A549 (cell line): Measurements from ENCODE around the gene SERINC3. TPM values are rescaled to one million over a fixed set of nuclear protein-coding genes. Genes with fewer than 3 reads are reported as not detected.

Experiments
- ATAC-seq, 2 experiments: fragments of 200-7000 bp in 1 of 2; fragments of >200 bp in 1 of 2; cut with Nextera tagmentation in 1 of 2; cut with Tn5 transposase in 1 of 2; 3 replicates each; pipeline versions ENCODE4 v1.8.0 to v1.9.1; 2018 to 2020; ENCODE audit warnings: mild to moderate bottlenecking in 1 of 2, moderate library complexity in 1 of 2
- CTCF ChIA-PET: fragments of 300-600 bp; sonication (Branson Sonifier 250); formaldehyde crosslinking; extraction: SDS; loops from one replicate; lab custom pipeline; 2021; ENCODE audit warnings: antibody characterized with exemption, inconsistent platforms; lab: Yijun Ruan, JAX
- POLR2A ChIA-PET: fragments of 350-600 bp; formaldehyde crosslinking; extraction: SDS; loops from one replicate; lab custom pipeline; 2021; ENCODE audit warnings: antibody characterized with exemption, inconsistent platforms; lab: Yijun Ruan, JAX
- DNase-seq, 2 experiments: peaks; one replicate each; pipeline versions ENCODE4 v3.0.0 to v3.0.0-alpha.2; 2011 to 2016; ENCODE audit warnings: low read depth in 1 of 2, low spot score in 1 of 2
- FAIRE-seq: peaks from 2 replicates; lab custom pipeline; 2011; peaks lifted over from hg19 to GRCh38; lab: Jason Lieb, UNC
- H3K27ac ChIP-seq, 2 experiments: fragments of >200 bp; sonication (Bioruptor Twin); formaldehyde crosslinking; 3 replicates each; pipeline ENCODE4 v1.5.1; 2016 to 2017
- H3K4me1 ChIP-seq: fragments of >200 bp; sonication (Bioruptor Twin); formaldehyde crosslinking; 3 replicates; pipeline ENCODE4 v1.6.1; 2016
- H3K4me2 ChIP-seq: fragments of >200 bp; sonication (Bioruptor Twin); formaldehyde crosslinking; 3 replicates; pipeline ENCODE4 v1.6.1; 2016
- H3K4me3 ChIP-seq: fragments of >200 bp; sonication (Bioruptor Twin); formaldehyde crosslinking; 3 replicates; pipeline ENCODE4 v1.5.1; 2016
- H3K9me3 ChIP-seq: fragments of >200 bp; sonication (Bioruptor Twin); formaldehyde crosslinking; 3 replicates; pipeline ENCODE4 v1.6.1; 2016
- BHLHE40 ChIP-seq: IDR thresholded peaks from 2 replicates; pipeline ENCODE4 v1.6.1; 2012; ENCODE audit warnings: low read depth, low read length, inconsistent platforms
- CBX2 ChIP-seq: fragments of 200-600 bp; sonication (generic); IDR thresholded peaks from 2 replicates; pipeline ENCODE4 v1.6.1; 2016; ENCODE audit warnings: low read depth, mild to moderate bottlenecking, borderline replicate concordance
- CEBPB ChIP-seq, 2 experiments: fragments of >200 bp in 1 of 2; sonication (Bioruptor Twin) in 1 of 2; formaldehyde crosslinking in 1 of 2; IDR thresholded peaks; 2 replicates each; pipeline ENCODE4 v1.6.1; 2012 to 2016
- CHD2 ChIP-seq: fragments of 150-350 bp; IDR thresholded peaks from 2 replicates; pipeline ENCODE4 v1.6.1; 2014; ENCODE audit warnings: low read length; ENCODE audit not compliant: partially characterized antibody
- CHD4 ChIP-seq: fragments of 200-600 bp; sonication (generic); IDR thresholded peaks from 2 replicates; pipeline ENCODE4 v1.6.1; 2016; ENCODE audit warnings: antibody characterized with exemption, mild to moderate bottlenecking, borderline replicate concordance
- EHF ChIP-seq: fragments of 250-450 bp; sonication (Bioruptor Pico); IDR thresholded peaks from 2 replicates; pipeline ENCODE4 v1.5.0; 2020; ENCODE audit warnings: mild to moderate bottlenecking
- EHMT2 ChIP-seq: fragments of 200-600 bp; sonication (generic); IDR thresholded peaks from 2 replicates; pipeline ENCODE4 v1.6.1; 2016; ENCODE audit warnings: antibody characterized with exemption, low read depth, mild to moderate bottlenecking, moderate library complexity
- ESRRA ChIP-seq: fragments of 150-350 bp; IDR thresholded peaks from 2 replicates; pipeline ENCODE4 v1.6.1; 2014; ENCODE audit warnings: mild to moderate bottlenecking, low read length, borderline replicate concordance
- FOSL2 ChIP-seq, 2 experiments: fragments of 450-650 bp in 1 of 2; fragments of >200 bp in 1 of 2; sonication (Bioruptor Twin) in 1 of 2; formaldehyde crosslinking; IDR thresholded peaks; 2 replicates each; pipeline versions ENCODE4 v1.5.0 to v1.6.1; 2016 to 2020; ENCODE audit warnings: mild to moderate bottlenecking in 1 of 2, moderate library complexity in 1 of 2
- FOXS1 ChIP-seq: fragments of 250-450 bp; sonication (Bioruptor Pico); IDR thresholded peaks from 2 replicates; pipeline ENCODE4 v1.5.0; 2020; ENCODE audit warnings: mild to moderate bottlenecking, moderate library complexity
- HDAC2 ChIP-seq: fragments of 200-600 bp; sonication (generic); IDR thresholded peaks from 2 replicates; pipeline ENCODE4 v1.6.1; 2016
- HES2 ChIP-seq: fragments of >200 bp; sonication (Bioruptor Twin); formaldehyde crosslinking; IDR thresholded peaks from 2 replicates; pipeline ENCODE4 v1.6.1; 2016
- HEYL ChIP-seq: fragments of 250-450 bp; sonication (Bioruptor Pico); IDR thresholded peaks from 2 replicates; pipeline ENCODE4 v1.8.0; 2021; ENCODE audit warnings: mild to moderate bottlenecking, moderate library complexity
- HMGXB4 ChIP-seq: fragments of 250-450 bp; sonication (Bioruptor Pico); IDR thresholded peaks from 2 replicates; pipeline ENCODE4 v1.5.0; 2021; ENCODE audit warnings: mild to moderate bottlenecking, moderate library complexity, borderline replicate concordance
- HOXA7 ChIP-seq: fragments of 250-450 bp; sonication (Bioruptor Pico); IDR thresholded peaks from 2 replicates; pipeline ENCODE4 v1.5.0; 2020; ENCODE audit warnings: mild to moderate bottlenecking, moderate library complexity
- HOXB13 ChIP-seq: fragments of 250-450 bp; sonication (Bioruptor Pico); IDR thresholded peaks from 2 replicates; pipeline ENCODE4 v1.5.0; 2020; ENCODE audit warnings: low read depth, mild to moderate bottlenecking, moderate library complexity
- JUN ChIP-seq, 2 experiments: fragments of >200 bp; sonication (Bioruptor Twin); formaldehyde crosslinking; IDR thresholded peaks; 2 replicates in 1 of 2; 3 replicates in 1 of 2; pipeline ENCODE4 v1.6.1; 2016 to 2017
- KDM5A ChIP-seq: fragments of 200-600 bp; sonication (generic); IDR thresholded peaks from 2 replicates; pipeline ENCODE4 v1.6.1; 2016; ENCODE audit warnings: antibody characterized with exemption, mild to moderate bottlenecking
- MAFK ChIP-seq: fragments of 450-650 bp; IDR thresholded peaks from 2 replicates; pipeline ENCODE4 v1.6.1; 2014; ENCODE audit not compliant: partially characterized antibody
- MAZ ChIP-seq: fragments of 150-350 bp; IDR thresholded peaks from 2 replicates; pipeline ENCODE4 v1.6.1; 2014; ENCODE audit warnings: antibody characterized with exemption, low read depth, low read length, borderline replicate concordance
- NPAS2 ChIP-seq: fragments of 250-450 bp; sonication (Bioruptor Pico); IDR thresholded peaks from 2 replicates; pipeline ENCODE4 v1.8.0; 2022; ENCODE audit warnings: mild to moderate bottlenecking, moderate library complexity, borderline replicate concordance
- PBX3 ChIP-seq: IDR thresholded peaks from 2 replicates; pipeline ENCODE4 v1.6.1; 2012
- PHF8 ChIP-seq: fragments of 200-600 bp; sonication (generic); IDR thresholded peaks from 2 replicates; pipeline ENCODE4 v1.6.1; 2016; ENCODE audit warnings: low read depth, mild to moderate bottlenecking, antibody characterized with exemption, moderate library complexity, borderline replicate concordance
- RARB ChIP-seq: fragments of 250-450 bp; sonication (Bioruptor Pico); IDR thresholded peaks from 2 replicates; pipeline ENCODE4 v1.8.0; 2021; ENCODE audit warnings: mild to moderate bottlenecking, moderate library complexity
- RCOR1 ChIP-seq: fragments of 150-350 bp; IDR thresholded peaks from 2 replicates; pipeline ENCODE4 v1.6.1; 2014; ENCODE audit warnings: antibody characterized with exemption, low read length, low read depth
- REST ChIP-seq: fragments of 200-600 bp; sonication (generic); IDR thresholded peaks from 2 replicates; pipeline ENCODE4 v1.6.1; 2016; ENCODE audit warnings: antibody characterized with exemption, mild to moderate bottlenecking, moderate library complexity
- RFX5 ChIP-seq: fragments of 450-650 bp; IDR thresholded peaks from 2 replicates; pipeline ENCODE4 v1.7.1; 2014; ENCODE audit warnings: antibody characterized with exemption, mild to moderate bottlenecking, moderate library complexity
- RNF2 ChIP-seq: fragments of 200-600 bp; sonication (generic); IDR thresholded peaks from 2 replicates; pipeline ENCODE4 v1.6.1; 2016; ENCODE audit warnings: low read depth, mild to moderate bottlenecking, antibody characterized with exemption, moderate library complexity, borderline replicate concordance
- SREBF2 ChIP-seq: fragments of 450-650 bp; IDR thresholded peaks from 2 replicates; pipeline ENCODE4 v1.6.1; 2014; ENCODE audit warnings: mild to moderate bottlenecking, moderate library complexity
- TFCP2L1 ChIP-seq: fragments of 250-450 bp; sonication (Bioruptor Pico); IDR thresholded peaks from 2 replicates; pipeline ENCODE4 v1.5.0; 2021; ENCODE audit warnings: mild to moderate bottlenecking
- ZFP36 ChIP-seq: fragments of 450-650 bp; IDR thresholded peaks from 2 replicates; pipeline ENCODE4 v1.6.1; 2014; ENCODE audit warnings: borderline replicate concordance; ENCODE audit not compliant: partially characterized antibody
- ZNF302 ChIP-seq: fragments of 250-450 bp; sonication (Bioruptor Pico); IDR thresholded peaks from 2 replicates; pipeline ENCODE4 v1.9.0; 2021; ENCODE audit warnings: inconsistent platforms, mild to moderate bottlenecking, moderate library complexity
- ZSCAN20 ChIP-seq: fragments of 250-450 bp; sonication (Bioruptor Pico); IDR thresholded peaks from 2 replicates; pipeline ENCODE4 v1.8.0; 2022; ENCODE audit warnings: mild to moderate bottlenecking, moderate library complexity
- WGBS: methylation state at CpG from one replicate; pipeline ENCODE4 v1.1.6; 2017; ENCODE audit errors: missing lambda C conversion rate; 5-methylcytosine and 5-hydroxymethylcytosine counted together
- polyA plus RNA-seq, 4 experiments: library from polyadenylated mRNA; depleted of rRNA in 3 of 4; stranded (reverse); fragments of >200 nt; fragmentation: RNase III in 1 of 4; extraction: RNeasy Plus Mini Kit Qiagen cat#74134 plus additional on column Dnase treatment in 1 of 4; gene quantifications; 2 replicates in 3 of 4; 3 replicates in 1 of 4; pipeline ENCODE4 v1.2.3, GENCODE V29; 2011 to 2017

The SERINC3 gene
- polyA plus RNA-seq, 2 of the 4 experiments (the other 2 are of a cell fraction), result 62.9 to 159 TPM

GRCh38 chr20:44501448-44501847 is 20.4 kb downstream of the SERINC3 start:
- CTCF ChIA-PET, result interaction anchor here (0.6 to 1.6 kb wide), 3 partner anchors 78 to 113 kb away, joined by 3 to 6 read pairs (median 5); no protein-coding TSS in a partner anchor
- POLR2A ChIA-PET, result no interaction called here
- ATAC-seq (no peak), DNase-seq (no peak), FAIRE-seq (no peak)
- Histone ChIP-seq H3K9me3 (no peaks in the 10 kb centered on the region), H3K4me3 (no peak overlapping the region), H3K4me2 (no peak overlapping the region), H3K27ac (no peak overlapping the region), H3K4me1 (peaks cover 16% of the 10 kb centered on the region)
- 96% methylated on average over 5 of the region's 5 CpGs for WGBS
- TF ChIP-seq HOXB13 (CRISPR knock-in tag), result no peak
- TF ChIP-seq HES2, result no peak
- TF ChIP-seq MAZ, result no peak
- no peak for TF ChIP-seq REST
- TF ChIP-seq PBX3, result no peak
- no peak for TF ChIP-seq ZNF302 (CRISPR knock-in tag)
- no peak for TF ChIP-seq CEBPB (IDR thresholded peaks at IDR 0.05)
- no peak for TF ChIP-seq MAFK
- TF ChIP-seq HMGXB4 (CRISPR knock-in tag), result no peak
- no peak for TF ChIP-seq FOXS1 (CRISPR knock-in tag)
- TF ChIP-seq ZSCAN20, result no peak
- TF ChIP-seq RFX5, result no peak
- TF ChIP-seq CBX2, result no peak
- no peak for TF ChIP-seq CHD2
- TF ChIP-seq RNF2, result no peak
- no peak for TF ChIP-seq RCOR1
- no peak for TF ChIP-seq JUN (IDR thresholded peaks at IDR 0.05)
- TF ChIP-seq EHMT2, result no peak
- TF ChIP-seq TFCP2L1 (CRISPR knock-in tag), result no peak
- TF ChIP-seq SREBF2, result no peak

GRCh38 chr20:44500221-44500620 is 21.6 kb downstream of the SERINC3 start:
- ATAC-seq (no peak), DNase-seq (no peak), FAIRE-seq (no peak)
- ChIA-PET CTCF (interaction anchor here (0.6 to 1.6 kb wide), 6 partner anchors 14 to 582 kb away, joined by 3 to 6 read pairs (median 3); no protein-coding TSS in a partner anchor), POLR2A (no interaction called here)
- H3K27ac ChIP-seq, result no peak overlapping the region
- H3K9me3 ChIP-seq, result no peaks in the 10 kb centered on the region
- no peak overlapping the region for H3K4me2 ChIP-seq
- no peak for TF ChIP-seq BHLHE40
- TF ChIP-seq KDM5A, result no peak
- no peak for TF ChIP-seq HOXA7 (CRISPR knock-in tag)
- no peak for TF ChIP-seq ZFP36
- no peak for TF ChIP-seq FOSL2 (IDR thresholded peaks at IDR 0.05)
- TF ChIP-seq FOSL2 (CRISPR knock-in tag; IDR thresholded peaks at IDR 0.05), result no peak
- no peak for TF ChIP-seq RARB (CRISPR knock-in tag)
- TF ChIP-seq ESRRA, result no peak
- no peak for TF ChIP-seq PHF8
- no peak for TF ChIP-seq ZNF302 (CRISPR knock-in tag)
- TF ChIP-seq HDAC2, result no peak
- no peak for TF ChIP-seq HEYL
- no peak for TF ChIP-seq EHF (CRISPR knock-in tag)
- TF ChIP-seq NPAS2, result no peak
- no peak for TF ChIP-seq FOXS1 (CRISPR knock-in tag)
- TF ChIP-seq CHD4, result no peak
- TF ChIP-seq MAZ, result no peak
- WGBS, result 86% methylated on average over 3 of the region's 3 CpGs
- H3K4me1 ChIP-seq, result peaks cover 29% of the 10 kb centered on the region
- no peak overlapping the region for H3K4me3 ChIP-seq
